NCI-H69 (cell line): Measurements from ENCODE around the gene VSIG8.
A peak's percentile ranks its signal among the peaks of the same experiment; 100 is the strongest.

Experiments
- DNase-seq: peaks from one replicate; lab custom pipeline; 2025; lab: John Stamatoyannopoulos, UW

The VSIG8 gene

GRCh38 chr1:159884296-159884695 is 21.8 kb upstream of the VSIG8 start:
- peak; percentile 35 for DNase-seq

GRCh38 chr1:159883134-159883533 is 20.7 kb upstream of the VSIG8 start:
- DNase-seq = no peak

DNA sequence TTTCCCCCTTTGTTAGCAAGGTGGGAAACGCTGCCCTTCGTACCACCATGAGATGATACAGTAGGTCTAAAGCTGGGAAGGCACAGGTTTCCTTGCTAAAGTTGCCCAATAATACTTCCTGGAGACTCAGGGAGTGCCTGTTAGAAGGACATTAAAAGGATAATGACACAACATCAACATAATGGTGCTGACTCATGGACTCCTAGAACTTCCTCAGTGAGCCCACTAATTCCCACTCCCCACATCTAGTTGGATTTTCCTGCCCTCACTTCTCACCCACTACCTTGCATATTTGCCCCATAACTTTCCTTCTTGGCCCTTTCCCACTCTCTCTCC is 20.0 kb upstream of the VSIG8 start:
- DNase-seq = peak; percentile 58

- peak; percentile 99 for DNase-seq
Measured at GRCh38 chr1:159881622-159882526, 19.4 kb upstream of the VSIG8 start.

DNA sequence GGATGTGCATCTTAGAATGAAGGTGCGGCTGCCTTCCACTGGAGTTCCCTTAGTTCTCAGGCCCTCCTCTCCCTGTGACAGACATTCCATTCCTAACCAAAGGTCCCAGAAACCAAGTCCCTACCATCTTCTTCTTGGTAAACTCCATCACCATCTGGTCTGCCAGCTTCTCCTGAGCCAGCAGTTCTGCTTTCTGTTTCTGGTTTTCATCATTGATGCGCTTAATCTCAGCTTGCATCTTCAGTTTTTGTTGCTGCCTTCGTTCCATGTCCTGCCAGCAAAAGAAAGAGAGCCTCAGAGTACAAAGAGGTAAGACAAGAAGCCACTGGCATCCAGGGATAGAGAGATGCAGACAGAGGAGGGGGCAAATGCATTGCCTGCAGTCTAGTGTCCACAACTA is 18.0 kb upstream of the VSIG8 start:
- DNase-seq = no peak

- DNase-seq = no peak
Measured at GRCh38 chr1:159879977-159880376, 17.5 kb upstream of the VSIG8 start.

DNA sequence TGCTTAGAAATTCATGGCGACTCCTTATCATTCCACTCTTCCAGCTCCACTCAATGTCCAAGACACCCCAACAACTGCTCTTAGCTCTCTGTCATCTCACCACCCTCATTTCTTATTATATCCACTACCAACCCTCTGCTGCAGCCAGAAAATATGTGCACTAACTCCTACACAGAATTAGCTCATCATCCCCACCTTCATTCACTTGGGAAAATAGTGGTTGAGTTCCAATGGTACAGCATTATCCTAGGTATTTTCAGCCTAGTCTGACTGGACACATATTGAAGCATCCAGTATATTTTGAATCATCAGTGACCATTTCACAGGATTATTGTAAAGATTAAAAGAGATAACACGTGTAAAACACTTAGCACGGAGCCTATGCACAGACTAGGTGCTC is 16.7 kb upstream of the VSIG8 start:
- DNase-seq = no peak

- peak; percentile 76 for DNase-seq
Measured at GRCh38 chr1:159877695-159878444, 15.4 kb upstream of the VSIG8 start.

GRCh38 chr1:159873530-159874143 is 11.2 kb upstream of the VSIG8 start:
- no peak for DNase-seq

DNA sequence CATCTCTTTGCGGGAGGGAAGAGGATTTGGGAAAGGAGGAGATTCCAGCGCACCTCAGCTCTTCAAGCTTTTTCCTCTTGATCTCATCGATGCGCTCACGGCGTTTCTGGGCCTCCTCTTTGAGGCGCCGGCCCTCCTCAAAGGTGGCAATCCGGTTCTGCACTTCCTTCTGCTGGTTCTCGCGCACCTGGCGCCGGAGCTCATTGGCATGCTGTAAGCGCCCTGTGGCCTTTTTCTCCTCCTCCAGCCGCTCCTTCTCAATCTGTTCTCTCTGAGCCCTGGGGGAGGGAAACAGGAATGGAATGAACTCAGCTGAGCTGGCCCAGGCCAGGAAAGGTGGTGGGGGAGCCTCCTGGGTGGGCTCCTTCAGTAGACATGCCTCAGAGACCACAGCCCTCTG is 10.4 kb upstream of the VSIG8 start:
- no peak for DNase-seq

DNA sequence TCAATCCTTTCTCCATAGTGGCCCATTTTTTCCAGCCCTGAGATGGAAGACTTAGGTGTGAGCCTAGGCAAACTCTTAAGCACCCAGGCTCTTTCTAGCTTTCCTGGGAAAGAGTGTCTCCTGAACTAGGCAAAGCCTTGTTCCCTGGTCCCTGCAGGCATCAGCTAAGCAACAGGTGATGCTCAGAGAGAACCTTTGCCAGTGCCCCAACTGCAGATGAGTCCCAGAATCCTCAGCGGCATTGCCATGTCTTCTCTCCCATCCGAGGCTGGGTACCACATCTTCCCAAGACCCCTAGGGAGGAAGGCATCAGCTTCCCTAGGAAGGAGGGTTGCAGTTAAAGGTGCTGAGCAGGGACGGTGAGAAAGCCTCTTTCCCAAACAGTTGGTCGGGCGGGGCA is 8.2 kb upstream of the VSIG8 start:
- DNase-seq = no peak

DNA sequence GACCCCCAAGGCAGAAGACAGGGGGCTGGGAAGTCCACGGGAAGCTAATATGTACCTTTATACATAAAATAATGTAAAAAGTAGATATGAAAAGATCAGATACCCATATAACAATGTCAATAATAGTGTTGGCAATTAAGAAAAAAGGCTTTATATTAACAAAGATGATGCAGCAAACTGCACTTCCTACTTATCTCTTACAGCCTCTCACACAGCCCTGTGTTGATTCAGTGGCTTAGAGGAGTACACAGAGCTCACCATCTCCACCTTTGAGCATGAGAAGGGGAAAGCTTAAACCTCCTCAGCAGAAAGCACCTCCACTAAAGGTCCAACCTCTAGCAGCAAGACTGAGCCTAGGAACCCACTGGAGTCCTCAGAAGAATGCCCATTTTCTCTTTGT is 7.2 kb upstream of the VSIG8 start:
- peak; percentile 57 for DNase-seq

DNA sequence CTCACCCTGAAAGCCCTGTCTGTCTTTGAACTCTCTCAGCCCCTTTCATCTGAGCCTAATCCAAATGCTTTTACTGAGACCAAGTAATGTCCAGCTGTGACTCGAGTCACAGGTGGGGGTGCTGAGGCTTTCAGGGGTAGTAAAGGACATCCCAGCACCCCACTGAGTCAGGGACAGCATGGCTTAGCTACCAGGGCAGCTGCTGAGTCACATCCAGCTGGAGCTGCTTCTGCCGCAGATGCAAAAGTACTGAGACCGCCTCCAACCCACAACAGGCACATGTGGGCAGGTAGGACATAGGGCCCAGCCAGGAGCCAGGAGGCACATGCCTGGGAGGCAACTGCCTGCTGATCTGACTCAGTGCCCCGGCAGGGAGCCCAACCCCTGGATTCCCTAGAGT is 6.7 kb upstream of the VSIG8 start:
- DNase-seq = peak; percentile 90

- DNase-seq = peak; percentile 83
Measured at GRCh38 chr1:159868766-159869165, 6.3 kb upstream of the VSIG8 start.

DNA sequence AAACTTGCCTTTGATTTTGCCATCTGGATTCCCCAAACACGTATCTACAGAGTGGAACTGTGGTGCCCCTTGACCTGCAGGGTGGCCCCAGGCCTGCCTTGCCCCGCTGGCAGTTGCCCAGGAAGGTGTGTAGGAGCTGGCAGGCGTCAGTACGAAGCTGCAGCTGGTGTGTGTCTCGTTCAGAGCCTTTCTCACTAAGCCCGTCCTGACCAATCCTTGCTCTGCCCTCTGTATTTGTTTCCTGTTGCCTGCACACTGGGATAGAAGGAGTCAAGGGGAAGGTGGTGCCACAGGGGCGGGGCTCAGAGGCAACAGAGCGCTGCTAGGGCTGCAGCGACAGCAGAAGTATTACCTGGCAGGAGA is 5.2 kb upstream of the VSIG8 start:
- DNase-seq = peak; percentile 98

DNA sequence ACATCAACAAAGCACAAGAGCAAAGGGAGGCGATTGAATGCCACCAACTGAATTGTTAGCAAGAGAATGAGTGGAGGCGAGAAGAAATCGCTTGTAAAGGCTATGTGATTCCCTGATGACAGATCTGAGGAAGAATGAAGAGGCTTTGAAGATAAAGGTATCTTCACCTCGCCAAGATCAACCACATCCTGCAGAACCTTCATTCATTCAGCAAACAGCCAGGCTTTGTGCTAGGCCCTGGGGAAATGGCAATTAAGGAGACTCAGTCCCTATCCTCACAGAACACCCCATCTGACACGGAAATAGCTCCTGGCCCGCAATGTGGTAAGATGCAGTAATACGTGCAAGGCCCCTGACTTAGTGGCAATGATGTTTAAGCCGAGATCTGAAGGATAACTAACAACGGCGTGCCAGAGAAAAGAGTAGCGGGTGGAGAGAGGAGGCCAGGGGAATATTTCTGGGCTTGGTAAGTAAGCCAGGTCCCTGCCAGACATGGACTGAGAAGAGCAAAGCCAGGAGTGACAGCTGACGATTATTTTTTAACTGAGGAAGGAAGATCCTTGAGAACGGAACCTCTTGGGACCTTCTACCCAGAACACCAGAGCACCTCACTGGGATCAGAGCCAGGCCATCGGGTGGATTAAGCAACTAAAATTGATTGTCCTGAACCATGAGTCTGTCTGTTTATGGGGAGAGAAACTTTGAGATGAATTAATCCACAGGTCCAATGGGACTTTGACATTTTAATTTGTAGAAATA is 4.6 kb upstream of the VSIG8 start:
- DNase-seq = peak; percentile 52

GRCh38 chr1:159866066-159866465 is 3.6 kb upstream of the VSIG8 start:
- DNase-seq = peak; percentile 50

DNA sequence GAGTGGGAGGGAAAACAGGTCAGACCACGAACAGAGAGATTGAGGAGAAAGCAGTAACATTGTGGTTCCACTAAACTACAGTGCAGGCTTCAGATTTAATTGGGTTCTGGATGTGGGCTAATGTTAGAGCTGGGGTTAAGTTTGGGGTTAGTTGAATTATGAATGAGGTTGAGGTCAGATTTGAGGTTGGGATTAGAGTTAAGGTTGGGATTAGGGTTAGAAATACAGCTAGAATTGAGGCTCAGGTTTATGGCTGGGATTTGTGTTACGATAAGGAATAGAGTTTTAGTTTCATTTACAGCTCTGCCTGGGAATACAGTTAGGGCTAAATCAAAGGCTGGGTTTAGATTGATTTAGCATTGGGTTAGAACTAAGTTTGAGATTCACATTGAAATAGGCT is 1.8 kb upstream of the VSIG8 start:
- no peak for DNase-seq

DNA sequence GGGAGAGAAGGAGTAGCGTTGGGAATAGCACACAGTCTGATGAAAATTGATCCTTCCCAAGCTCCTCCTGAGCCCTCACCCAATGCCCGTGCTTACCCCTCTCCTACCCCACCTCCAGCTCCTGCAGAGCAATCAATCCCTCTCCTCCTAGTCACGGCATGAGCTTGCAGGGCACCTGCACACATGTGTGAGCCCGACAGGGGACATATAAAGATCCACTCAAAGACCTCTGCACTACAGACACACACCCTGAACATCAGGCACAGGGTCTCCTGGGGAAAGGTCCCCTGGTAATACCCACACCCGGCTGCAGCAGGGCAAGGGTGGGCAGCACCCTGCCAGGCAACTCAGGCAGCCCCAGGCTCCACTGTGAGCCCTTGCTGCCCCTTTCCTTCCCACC is 426 bp downstream of the VSIG8 start:
- no peak for DNase-seq

DNA sequence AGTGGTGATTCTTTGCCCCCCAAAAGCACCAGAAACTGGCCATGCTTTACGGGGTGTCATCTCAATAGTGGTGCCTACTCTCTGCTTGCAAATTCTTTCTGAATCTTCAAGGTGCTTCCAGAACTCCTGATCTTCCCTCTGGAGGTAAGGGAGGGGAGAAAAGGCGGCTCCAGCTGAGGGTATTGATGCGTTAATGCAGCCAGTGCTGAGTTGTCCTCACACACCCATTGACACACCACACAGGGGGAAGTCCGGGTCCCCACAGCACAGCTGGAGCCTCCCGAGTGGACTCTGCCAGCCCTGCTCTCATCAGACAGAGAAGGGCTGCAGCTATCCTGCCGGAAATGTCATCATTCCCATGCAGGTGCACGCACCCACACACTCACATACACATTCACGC is 1.2 kb downstream of the VSIG8 start:
- DNase-seq = no peak

DNA sequence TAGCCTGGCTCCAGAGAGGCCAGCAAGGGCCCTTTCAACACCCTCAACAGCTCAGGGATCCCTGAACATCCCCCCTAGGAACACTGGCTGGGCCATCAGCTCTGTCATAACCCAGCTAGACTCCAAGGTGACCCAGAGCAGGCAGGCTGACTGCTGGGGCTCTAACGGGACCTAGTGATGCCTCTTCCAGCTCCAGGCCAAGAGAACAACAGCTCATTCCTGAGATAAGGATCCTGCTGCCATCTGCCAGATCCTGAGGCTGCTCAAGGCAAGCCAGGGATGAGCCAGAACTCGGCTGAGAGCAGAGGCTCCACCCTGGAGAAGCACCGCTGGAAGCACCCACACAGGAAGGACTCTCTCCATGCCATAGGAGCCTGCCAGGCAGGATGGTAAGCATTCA is 2.0 kb downstream of the VSIG8 start:
- no peak for DNase-seq

DNA sequence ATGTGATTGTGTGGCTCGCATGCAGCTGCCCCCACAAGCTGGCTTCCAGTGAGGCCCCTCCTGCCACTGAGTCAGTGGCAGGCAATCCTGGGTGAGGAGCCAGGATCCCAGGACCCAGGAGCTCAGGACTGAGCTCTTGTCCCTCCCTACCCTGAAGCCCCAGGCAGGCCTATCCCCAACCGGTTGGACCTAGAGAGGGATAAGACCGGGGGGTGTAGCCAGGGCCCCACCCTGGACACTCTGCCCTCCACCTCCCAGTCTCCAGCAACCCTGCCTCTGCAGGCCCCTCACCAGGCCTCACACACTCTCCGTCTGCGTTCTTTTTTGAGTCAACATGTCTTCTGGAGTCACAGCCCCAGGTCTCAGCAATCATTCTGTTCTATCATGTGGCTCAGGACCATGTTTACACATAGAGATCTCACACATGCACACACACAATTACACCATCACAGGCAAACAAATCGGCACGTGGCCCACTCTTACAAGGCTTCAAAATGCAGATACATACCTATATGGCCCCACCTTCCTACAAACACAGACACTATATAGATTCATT is 2.6 kb downstream of the VSIG8 start:
- peak; percentile 37 for DNase-seq
